Endothelial cell (in vitro differentiated cells): ENCODE results near the gene SEC14L1. TPM values are rescaled to one million over a fixed set of nuclear protein-coding genes. Genes with fewer than 3 reads are reported as not detected.

Experiments
- DNase-seq: peaks from one replicate; pipeline ENCODE4 v3.0.0; 2021; ENCODE audit warnings: low spot score
- H3K27ac Mint-ChIP-seq: one replicate; pipeline ENCODE4 v1.8.0; 2021; ENCODE audit warnings: mixed read lengths, inconsistent platforms; ENCODE audit not compliant: unreplicated experiment
- H3K27me3 Mint-ChIP-seq: one replicate; pipeline ENCODE4 v1.8.0; 2021; ENCODE audit warnings: mild to moderate bottlenecking, moderate library complexity, mixed read lengths, inconsistent platforms; ENCODE audit not compliant: unreplicated experiment
- H3K36me3 Mint-ChIP-seq: one replicate; pipeline ENCODE4 v1.8.0; 2021; ENCODE audit warnings: mild to moderate bottlenecking, low read depth, mixed read lengths, inconsistent platforms; ENCODE audit not compliant: unreplicated experiment
- H3K4me1 Mint-ChIP-seq: one replicate; pipeline ENCODE4 v1.8.0; 2021; ENCODE audit warnings: mild to moderate bottlenecking, mixed read lengths, inconsistent platforms; ENCODE audit not compliant: unreplicated experiment
- H3K4me3 Mint-ChIP-seq: one replicate; pipeline ENCODE4 v1.8.0; 2021; ENCODE audit warnings: mild to moderate bottlenecking, mixed read lengths, inconsistent platforms; ENCODE audit not compliant: unreplicated experiment
- H3K9me3 Mint-ChIP-seq: one replicate; pipeline ENCODE4 v1.8.0; 2021; ENCODE audit warnings: mixed read lengths, inconsistent platforms; ENCODE audit not compliant: unreplicated experiment
- CTCF ChIP-seq: fragments of 200-600 bp; sonication (generic); IDR thresholded peaks from one replicate; pipeline ENCODE4 v1.5.0; 2021; ENCODE audit warnings: antibody characterized with exemption; ENCODE audit not compliant: unreplicated experiment
- total RNA-seq: library from RNA; stranded (reverse); fragmentation: NEBNext Ultra II Directional; extraction: Animal tissue kit (Norgen Biotek cat#: 25700); gene quantifications from one replicate; pipeline ENCODE4 v1.2.1, GENCODE V29; 2021; ENCODE audit not compliant: unreplicated experiment

Gene SEC14L1
- total RNA-seq, 1 donor from 2014 or later = 315 TPM

GRCh38 chr17:77228816-77229215 is 88.0 kb downstream of the SEC14L1 start:
- Mint-ChIP-seq H3K4me1 (peaks cover 6% of the 10 kb centered on the region), H3K27me3 (peaks cover 10% of the 10 kb centered on the region), H3K4me3 (no peak overlapping the region), H3K9me3 (no peaks in the 10 kb centered on the region), H3K27ac (no peak overlapping the region), H3K36me3 (peaks cover 6% of the 10 kb centered on the region)
- DNase-seq = no peak
- TF ChIP-seq CTCF = no peak

GRCh38 chr17:77229786-77230435 is 89.1 kb downstream of the SEC14L1 start:
- H3K36me3 Mint-ChIP-seq = peaks cover 6% of the 10 kb centered on the region
- no peak for TF ChIP-seq CTCF
- no peaks in the 10 kb centered on the region for H3K9me3 Mint-ChIP-seq

GRCh38 chr17:77230436-77230830 is 89.7 kb downstream of the SEC14L1 start:
- Mint-ChIP-seq H3K36me3 (peaks cover 6% of the 10 kb centered on the region), H3K9me3 (no peaks in the 10 kb centered on the region), H3K27ac (no peak overlapping the region), H3K4me3 (no peak overlapping the region), H3K27me3 (peaks cover 8% of the 10 kb centered on the region), H3K4me1 (peaks cover 6% of the 10 kb centered on the region)
- DNase-seq = no peak
- TF ChIP-seq CTCF = no peak

More at GRCh38 chr17:77229786-77230435, 89.1 kb downstream of the SEC14L1 start:
- H3K4me3 Mint-ChIP-seq = no peak overlapping the region
- no peak overlapping the region for H3K27ac Mint-ChIP-seq
- peaks cover 6% of the 10 kb centered on the region for H3K4me1 Mint-ChIP-seq
- no peak for DNase-seq
- peaks cover 12% of the 10 kb centered on the region for H3K27me3 Mint-ChIP-seq

GRCh38 chr17:77231076-77231871 is 90.5 kb downstream of the SEC14L1 start:
- no peak overlapping the region for H3K4me3 Mint-ChIP-seq
- H3K36me3 Mint-ChIP-seq = peaks cover 6% of the 10 kb centered on the region
- no peak for DNase-seq
- peaks cover 8% of the 10 kb centered on the region for H3K27me3 Mint-ChIP-seq
- H3K9me3 Mint-ChIP-seq = no peaks in the 10 kb centered on the region
- peaks cover 6% of the 10 kb centered on the region for H3K4me1 Mint-ChIP-seq
- no peak for TF ChIP-seq CTCF
- peak overlapping the region; percentile 55 for H3K27ac Mint-ChIP-seq

- no peak overlapping the region for H3K27ac Mint-ChIP-seq
- no peak overlapping the region for H3K4me3 Mint-ChIP-seq
- no peak for DNase-seq
- TF ChIP-seq CTCF = no peak
- no peaks in the 10 kb centered on the region for H3K9me3 Mint-ChIP-seq
- H3K36me3 Mint-ChIP-seq = peaks cover 6% of the 10 kb centered on the region
- H3K4me1 Mint-ChIP-seq = peaks cover 2% of the 10 kb centered on the region
- H3K27me3 Mint-ChIP-seq = peaks cover 5% of the 10 kb centered on the region
These were observed 92.4 kb downstream of the SEC14L1 start for GRCh38 chr17:77233127-77233526.
